ENCODE results near the gene TMEM138.
A peak's percentile ranks its signal among the peaks of the same experiment; 100 is the strongest.

GRCh38 chr11:61331651-61332050, 30.5 kb upstream of the TMEM138 start:
- TF ChIP-seq CTCF (IDR thresholded peaks at IDR 0.05; ENCODE audit: insufficient read depth, low read length) (no peak), POLR2AphosphoS5 (IDR thresholded peaks at IDR 0.05; ENCODE audit: low read depth) (no peak), REST (IDR thresholded peaks at IDR 0.05; ENCODE audit: insufficient replicate concordance, low read depth) (no peak), SPI1 (IDR thresholded peaks at IDR 0.05; ENCODE audit: borderline replicate concordance, low read depth) (peak; percentile 29; the same call in 1 of the 2 replicates)
